ENCODE data around the gene APLP1.
A peak's percentile ranks its signal among the peaks of the same experiment; 100 is the strongest.
"Not testable (repeated sequence)": the region's sequence is repeated elsewhere in the genome, so short reads cannot be mapped to it uniquely, and the experiment has no call there.

APLP1 gene

DNA sequence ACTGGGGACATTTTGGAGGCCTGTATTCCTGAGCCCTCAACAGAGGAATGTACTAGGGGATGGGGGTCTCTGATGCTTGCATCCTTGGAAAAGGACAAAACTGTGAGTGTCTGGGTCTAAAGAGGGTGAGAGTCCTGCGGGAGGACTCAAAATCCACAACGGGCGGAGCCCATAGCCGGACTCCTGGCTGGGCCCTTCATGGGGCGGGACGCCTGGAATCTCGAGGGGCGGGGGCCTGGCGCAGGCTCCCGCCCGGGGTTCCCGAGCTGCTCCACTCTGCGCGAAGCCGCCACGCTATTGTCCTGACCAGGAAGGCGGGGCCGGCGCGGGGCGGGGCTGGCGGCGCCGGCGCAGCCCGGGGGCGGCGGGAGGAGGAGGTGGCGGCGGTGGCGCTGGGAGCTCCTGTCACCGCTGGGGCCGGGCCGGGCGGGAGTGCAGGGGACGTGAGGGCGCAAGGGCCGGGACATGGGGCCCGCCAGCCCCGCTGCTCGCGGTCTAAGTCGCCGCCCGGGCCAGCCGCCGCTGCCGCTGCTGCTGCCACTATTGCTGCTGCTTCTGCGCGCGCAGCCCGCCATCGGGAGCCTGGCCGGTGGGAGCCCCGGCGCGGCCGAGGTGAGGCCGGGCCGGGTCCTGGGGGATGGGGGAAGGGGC, at the start of gene APLP1:
Gene APLP1 (plus strand): TSS at position 403 of the 651 bp plus-strand sequence. CDS start 63 bp downstream, at position 466.
- peak; percentile 77 to 81 for DNase-seq

DNA sequence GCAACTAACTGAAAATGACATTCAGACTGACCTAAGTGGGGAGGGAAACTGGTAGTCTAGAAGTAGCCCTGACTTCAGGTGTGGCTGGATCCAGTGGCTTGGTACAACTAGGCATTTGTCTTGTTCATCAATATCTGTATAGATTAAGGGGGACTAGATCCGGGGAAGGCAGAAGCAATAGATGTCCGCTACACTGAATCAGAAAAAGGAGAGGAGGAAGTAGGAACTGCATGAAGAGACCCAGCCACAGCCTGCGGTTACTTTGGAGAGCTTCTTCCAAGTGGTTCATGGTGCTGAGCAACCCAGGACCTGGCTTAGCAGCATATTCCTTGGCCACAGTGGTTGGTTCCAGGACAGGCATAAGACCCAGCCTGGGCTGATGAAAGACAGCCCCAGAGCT, 45.8 kb upstream of the APLP1 start:
- no peak for DNase-seq

DNA sequence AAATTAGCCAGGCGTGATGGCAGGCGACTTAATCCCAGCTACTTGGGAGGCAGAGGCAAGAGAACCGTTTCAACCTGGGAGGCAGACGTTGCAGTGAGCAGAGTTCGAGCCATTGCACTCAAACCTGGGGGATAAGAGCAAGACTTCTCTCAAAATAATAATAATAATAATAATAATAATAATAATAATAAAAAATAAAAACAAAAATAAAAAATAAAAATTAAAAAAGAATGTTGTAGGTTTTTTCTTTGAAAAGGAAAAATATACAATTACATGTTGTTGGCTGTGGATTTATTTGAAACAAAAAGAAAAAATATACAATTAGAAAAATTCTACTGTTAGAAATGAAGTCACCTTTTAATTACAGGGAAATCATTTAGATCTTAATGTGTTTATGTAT, 44.2 kb upstream of the APLP1 start:
- DNase-seq: no peak

- peak; percentile 57 to 70 for DNase-seq
Measured at GRCh38 chr19:35828692-35829301, 39.6 kb upstream of the APLP1 start.

GRCh38 chr19:35830986-35831385, 37.4 kb upstream of the APLP1 start:
- no peak for DNase-seq

- no peak for DNase-seq
Measured at GRCh38 chr19:35832054-35832453, 36.3 kb upstream of the APLP1 start.

DNA sequence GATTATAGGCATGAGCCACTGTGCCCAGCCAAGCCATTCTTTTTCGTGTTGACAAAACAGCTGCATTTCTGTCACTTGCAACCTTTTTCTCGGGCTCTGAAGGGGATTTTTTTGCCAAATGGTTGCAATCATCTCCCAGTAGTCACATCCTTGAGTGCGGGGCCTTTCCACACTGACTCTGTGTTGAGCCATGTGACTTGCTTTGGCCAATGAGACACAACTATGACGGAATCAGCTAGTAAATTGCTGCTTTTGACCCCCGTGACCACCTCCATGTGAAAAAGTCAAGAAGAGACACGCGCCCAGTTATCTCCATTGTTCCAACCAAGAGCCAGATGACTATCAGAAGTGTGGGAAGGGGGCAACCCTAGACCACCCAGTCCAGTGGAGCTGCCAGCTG, 34.4 kb upstream of the APLP1 start:
- no peak for DNase-seq

- DNase-seq: not testable (repeated sequence)
Measured at GRCh38 chr19:35836096-35836495, 32.3 kb upstream of the APLP1 start.

DNA sequence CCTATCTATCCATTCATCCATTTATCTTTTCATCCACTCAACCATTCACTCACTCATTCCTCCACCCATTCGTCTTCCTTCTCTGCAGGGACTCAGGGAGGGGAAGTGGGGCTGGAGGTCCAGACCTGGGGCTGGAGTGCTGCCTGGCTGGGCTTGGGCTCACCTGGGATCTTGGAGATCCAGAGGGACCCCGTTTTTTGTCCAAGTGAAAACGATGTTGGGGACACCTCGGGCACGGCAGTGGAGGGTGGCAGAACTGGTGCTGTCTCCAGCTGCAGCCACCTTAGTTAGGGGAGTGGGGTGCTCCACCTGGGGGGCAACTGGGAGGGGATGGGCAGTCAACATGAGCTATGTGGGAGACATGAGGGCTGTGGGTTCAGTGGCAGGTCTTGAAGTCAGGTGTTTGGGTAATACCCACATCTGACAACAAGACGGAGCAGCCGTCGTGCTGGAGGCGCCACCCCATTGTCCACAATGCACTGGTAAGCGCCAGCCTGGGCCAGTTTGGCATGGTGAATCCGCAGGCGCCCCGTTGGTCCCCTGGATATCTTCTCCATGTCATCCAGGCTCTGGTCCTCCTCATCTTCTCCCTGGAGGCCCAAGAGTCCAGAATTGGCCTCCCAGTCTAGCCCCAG, 26.3 kb upstream of the APLP1 start:
- DNase-seq: no peak

GRCh38 chr19:35842666-35843272, 25.6 kb upstream of the APLP1 start:
- no peak for DNase-seq

DNA sequence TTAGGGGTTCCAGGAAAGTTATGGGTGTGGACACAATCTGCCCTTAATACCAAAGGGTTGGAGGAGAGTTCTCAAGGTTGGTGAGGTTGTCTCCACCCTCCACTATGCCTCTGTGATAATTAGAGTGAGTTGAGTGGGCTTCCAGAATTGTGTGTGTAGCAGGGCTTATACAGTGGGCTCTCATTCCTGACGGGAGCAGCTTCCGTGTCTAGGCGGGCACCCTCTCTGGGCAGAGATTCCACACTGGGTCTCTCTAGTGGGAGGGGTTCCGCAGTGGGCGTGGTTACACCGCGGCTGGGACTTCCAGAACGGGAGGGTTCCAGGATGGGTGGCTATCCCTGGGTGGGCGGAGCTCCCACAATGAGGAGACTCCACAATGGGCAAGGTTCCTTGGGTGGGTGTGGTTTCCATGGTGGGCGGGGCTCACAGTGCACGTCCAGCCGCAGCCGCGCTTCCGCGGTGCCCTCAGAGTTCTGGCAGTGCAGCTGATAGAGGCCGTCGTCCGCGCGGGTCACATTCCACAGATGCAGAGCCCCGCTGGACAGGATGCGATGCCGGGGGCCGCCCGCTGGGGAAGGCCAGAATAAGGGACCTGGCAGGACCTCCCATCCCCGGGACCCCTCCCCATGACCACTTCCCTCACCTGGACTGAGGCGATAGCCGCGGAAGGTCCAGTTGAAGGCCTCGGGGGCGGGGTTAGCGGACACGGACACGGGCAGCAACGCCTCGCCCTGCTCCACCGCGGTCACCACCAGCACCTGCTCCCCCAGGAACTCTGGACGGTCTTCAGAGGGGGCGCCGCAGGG, 24.5 kb upstream of the APLP1 start:
- DNase-seq: peak in 1 of 2 donors; percentile 46

DNA sequence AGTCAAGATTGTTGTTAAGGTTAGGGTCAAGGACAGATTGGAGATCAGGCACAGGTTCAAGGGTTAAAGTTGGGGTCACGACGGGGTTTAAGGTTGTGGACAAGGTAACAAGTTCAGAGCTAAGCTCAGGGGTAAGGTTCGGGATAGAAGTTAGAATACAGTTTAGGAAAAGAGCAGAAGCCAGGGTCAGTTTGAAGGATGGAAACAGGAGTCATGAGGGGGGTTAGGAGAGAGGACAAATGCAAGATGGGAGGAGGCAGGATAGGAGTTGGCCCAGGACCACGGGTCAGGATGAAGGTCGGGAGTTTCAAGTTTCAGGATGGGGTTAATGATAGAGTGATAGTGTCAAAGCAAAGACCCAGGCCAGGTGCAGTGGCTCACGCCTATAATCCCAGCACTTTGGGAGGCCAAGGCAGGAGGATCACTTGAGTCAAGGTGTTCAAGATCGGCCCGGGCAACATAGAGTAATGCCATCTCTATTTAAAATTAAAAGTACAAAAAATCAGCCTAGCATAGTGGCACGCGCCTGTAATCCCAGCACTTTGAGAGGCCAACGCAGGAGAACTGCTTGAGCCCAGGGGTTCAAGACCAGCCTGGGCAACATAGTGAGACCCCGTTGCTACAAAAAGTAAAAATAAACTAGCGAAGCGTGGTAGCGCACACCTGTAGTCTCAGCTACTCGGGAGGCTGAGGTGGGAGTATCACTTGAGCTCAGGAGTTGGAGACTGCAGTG, 23.7 kb upstream of the APLP1 start:
- DNase-seq: no peak

GRCh38 chr19:35845215-35846037, 22.9 kb upstream of the APLP1 start:
- DNase-seq: peak in 1 of 2 donors; percentile 17

DNA sequence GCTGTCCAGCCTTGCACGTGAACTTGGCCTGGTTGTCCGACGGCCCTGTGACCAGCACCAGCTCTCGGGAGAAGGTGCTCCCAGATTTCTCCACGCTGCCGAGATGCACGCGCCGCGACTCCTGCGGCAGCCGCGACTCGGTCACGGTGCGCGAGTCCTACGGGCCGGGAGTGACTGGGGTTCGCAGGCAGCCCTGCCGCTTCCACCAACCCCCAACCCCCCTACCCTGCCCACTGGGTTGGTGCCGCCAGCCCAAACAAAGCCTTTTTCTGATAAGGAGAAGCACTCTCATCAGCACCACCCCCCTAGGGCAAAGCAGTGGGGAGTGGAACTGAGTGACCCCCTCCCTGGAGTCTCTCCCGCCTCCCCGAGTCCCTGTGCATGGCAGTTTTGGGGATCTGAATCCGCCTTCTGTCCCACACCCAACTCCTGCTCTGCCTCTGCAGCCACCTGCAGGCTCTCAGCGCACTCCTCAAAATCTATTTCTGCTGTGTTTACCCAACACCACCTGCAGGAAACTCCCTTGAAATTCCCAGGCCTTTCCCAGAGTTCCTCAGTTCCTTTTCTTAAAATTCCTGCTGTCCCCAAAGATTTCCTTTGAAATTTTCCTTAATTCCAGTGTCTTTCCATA, 22.2 kb upstream of the APLP1 start:
- no peak for DNase-seq

DNA sequence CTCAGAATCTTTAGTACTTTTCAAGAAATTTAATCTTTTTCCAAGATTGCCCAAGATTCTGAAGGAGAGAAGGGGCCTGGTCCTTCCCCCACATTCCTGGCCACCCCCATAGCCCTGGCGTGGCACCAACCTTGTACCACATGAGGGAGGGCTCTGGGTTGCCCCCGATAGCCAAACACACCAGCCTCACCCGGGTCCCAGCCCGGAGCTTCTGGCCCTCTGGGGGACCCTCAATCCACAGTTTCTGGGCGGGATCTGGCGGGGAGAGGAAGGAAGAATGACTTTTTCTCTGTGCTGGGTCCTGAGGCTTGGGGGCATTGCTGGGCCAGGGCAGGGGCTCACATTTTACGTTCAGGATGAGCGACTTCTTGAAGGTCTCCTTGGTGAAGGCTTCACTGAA, 20.5 kb upstream of the APLP1 start:
- DNase-seq: no peak

GRCh38 chr19:35848486-35848885, 19.9 kb upstream of the APLP1 start:
- DNase-seq: no peak

- no peak for DNase-seq
Measured at GRCh38 chr19:35848919-35849505, 19.4 kb upstream of the APLP1 start.

DNA sequence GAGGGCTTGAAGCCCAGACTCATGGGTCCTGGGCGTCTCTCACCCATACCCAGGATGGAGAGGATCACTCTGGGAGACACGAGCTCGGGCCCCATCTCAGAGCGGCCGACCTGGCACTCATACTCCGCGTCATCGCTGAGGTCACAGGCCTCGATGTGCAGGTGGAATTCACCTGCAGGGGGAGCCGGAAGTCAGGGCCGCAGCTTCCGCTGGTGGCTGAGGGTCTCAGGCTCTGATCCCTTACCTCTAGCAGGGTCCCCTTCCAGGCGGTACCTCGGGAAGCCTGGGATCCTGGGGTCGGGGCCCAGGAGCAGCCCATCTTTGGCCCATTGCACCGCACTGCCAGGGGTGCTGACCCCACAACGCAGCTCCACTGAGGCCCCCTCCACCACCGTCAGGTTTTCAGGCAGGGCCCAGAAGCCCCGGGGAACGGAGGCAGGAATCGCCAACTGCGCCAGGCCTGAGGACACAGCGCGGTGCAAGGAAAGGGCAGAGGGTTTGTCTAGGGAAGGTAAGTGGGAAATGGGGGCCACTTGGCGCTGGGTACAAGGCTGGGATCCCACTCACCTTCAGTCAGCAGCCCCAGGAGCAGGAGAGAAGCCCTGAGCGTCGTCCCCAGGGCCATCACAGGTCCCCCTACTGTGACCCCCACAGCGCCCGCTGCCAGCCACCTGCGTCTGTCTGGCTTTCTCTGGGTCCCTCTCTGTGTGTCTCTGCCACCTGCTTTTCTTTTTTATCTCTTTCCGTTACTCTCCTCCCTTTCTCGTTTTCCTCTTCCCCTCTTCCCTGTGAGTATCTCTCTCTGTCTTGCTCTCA, 17.0 kb upstream of the APLP1 start:
- DNase-seq: no peak

- no peak for DNase-seq
Measured at GRCh38 chr19:35852029-35852780, 16.2 kb upstream of the APLP1 start, which contains the start of gene NPHS1. Gene NPHS1 (minus strand): TSS chr19:35852504. CDS start chr19:35851837, 667 bp downstream.
